GM12878 (cell line): ENCODE results near the gene NR1D1. TPM values are rescaled to one million over a fixed set of nuclear protein-coding genes. Genes with fewer than 3 reads are reported as not detected.

Source experiments
- ATAC-seq: fragments of 200-7000 bp; cut with Tn5 transposase; 3 replicates; pipeline ENCODE4 v1.9.1; 2020; ENCODE audit warnings: mild to moderate bottlenecking, moderate library complexity
- BruUV-seq: library from RNA; stranded (reverse); fragments of 400-500 nt; replicated peaks from 2 replicates; lab custom pipeline; 2021; lab: Mats Ljungman, UMichigan
- CTCF ChIA-PET: fragments of 300-600 bp; sonication (Branson Sonifier 250); formaldehyde crosslinking; extraction: SDS; loops from one replicate; lab custom pipeline; 2021; ENCODE audit warnings: inconsistent platforms; lab: Yijun Ruan, JAX
- POLR2A ChIA-PET: fragments of 350-600 bp; formaldehyde crosslinking; extraction: SDS; loops from one replicate; lab custom pipeline; 2021; ENCODE audit warnings: inconsistent platforms; lab: Charles Lee
- RAD21 ChIA-PET: fragments of 300-600 bp; sonication (Branson Sonifier 250); formaldehyde crosslinking; loops from one replicate; lab custom pipeline; 2023; ENCODE audit warnings: antibody characterized with exemption; ENCODE audit not compliant: unreplicated experiment; lab: Charles Lee
- SMC1A ChIA-PET: fragments of 300-600 bp; sonication (Branson Sonifier 250); formaldehyde crosslinking; loops from one replicate; lab custom pipeline; 2023; ENCODE audit not compliant: unreplicated experiment, uncharacterized antibody; lab: Charles Lee
- DNase-seq: peaks from one replicate; pipeline ENCODE4 v3.0.0-alpha.2; 2011; ENCODE audit warnings: low read depth, low spot score
- FAIRE-seq: peaks from 3 replicates; lab custom pipeline; 2011; peaks lifted over from hg19 to GRCh38; lab: Jason Lieb, UNC
- H2AFZ ChIP-seq: 2 replicates; pipeline ENCODE4 v1.6.0; 2011; ENCODE audit warnings: low read depth, low read length, control low read depth; ENCODE audit not compliant: control insufficient read depth
- H3K27ac ChIP-seq: 2 replicates; pipeline ENCODE4 v1.5.1; 2011; ENCODE audit warnings: control low read depth; ENCODE audit not compliant: control insufficient read depth, insufficient read depth
- H3K27me3 ChIP-seq, 2 experiments: replicated peaks in 1 of 2; 2 replicates each; pipeline versions ENCODE4 v1.6.0 to v1.6.1; 2011; ENCODE audit warnings: low read length in 1 of 2; ENCODE audit not compliant: control insufficient read depth in 2 of 2, insufficient read depth in 2 of 2
- H3K36me3 ChIP-seq, 2 experiments: 2 replicates each; pipeline ENCODE4 v1.5.1; 2011; ENCODE audit warnings: low read length in 1 of 2; ENCODE audit not compliant: control insufficient read depth in 2 of 2, insufficient read depth in 2 of 2
- H3K4me1 ChIP-seq: 2 replicates; pipeline ENCODE4 v1.6.1; 2011; ENCODE audit warnings: mild to moderate bottlenecking, low read length, moderate library complexity, mixed read lengths; ENCODE audit not compliant: control insufficient read depth, insufficient read depth
- H3K4me2 ChIP-seq: 2 replicates; pipeline ENCODE4 v1.6.0; 2011; ENCODE audit warnings: control low read depth; ENCODE audit not compliant: control insufficient read depth, insufficient read depth
- H3K4me3 ChIP-seq: fragments of 200-600 bp; sonication (generic); 2 replicates; pipeline ENCODE4 v1.5.1; 2016
- H3K79me2 ChIP-seq: 2 replicates; pipeline ENCODE4 v1.6.0; 2011; ENCODE audit warnings: low read length; ENCODE audit not compliant: control insufficient read depth, insufficient read depth
- H3K9ac ChIP-seq: 2 replicates; pipeline ENCODE4 v1.8.0; 2011; ENCODE audit warnings: low read length, control low read depth, mixed read lengths; ENCODE audit not compliant: control insufficient read depth, insufficient read depth
- H3K9me3 ChIP-seq: replicated peaks from 3 replicates; pipeline ENCODE4 v1.5.1; 2011; ENCODE audit warnings: mild to moderate bottlenecking, low read length; ENCODE audit not compliant: control insufficient read depth, insufficient read depth
- H4K20me1 ChIP-seq: 2 replicates; pipeline ENCODE4 v1.6.0; 2011; ENCODE audit not compliant: control insufficient read depth, insufficient read depth
- HDAC6 ChIP-seq: fragments of 200-600 bp; sonication (generic); IDR thresholded peaks from one replicate; pipeline ENCODE4 v1.8.0; 2017; ENCODE audit warnings: antibody characterized with exemption; ENCODE audit not compliant: unreplicated experiment
- IRF5 ChIP-seq: fragments of 450-650 bp; IDR thresholded peaks from 2 replicates; pipeline ENCODE4 v1.6.1; 2017; ENCODE audit warnings: borderline replicate concordance
- PAX8 ChIP-seq: fragments of 450-650 bp; IDR thresholded peaks from 2 replicates; pipeline ENCODE4 v1.6.1; 2017; ENCODE audit warnings: mild to moderate bottlenecking, moderate library complexity
- RB1 ChIP-seq: fragments of 450-650 bp; formaldehyde crosslinking; IDR thresholded peaks from 2 replicates; pipeline ENCODE4 v1.6.1; 2017; ENCODE audit warnings: mild to moderate bottlenecking, borderline replicate concordance
- SKIL ChIP-seq: fragments of 450-650 bp; IDR thresholded peaks from 2 replicates; pipeline ENCODE4 v1.6.1; 2017; ENCODE audit warnings: mild to moderate bottlenecking, low read depth, inconsistent platforms; ENCODE audit not compliant: poor library complexity, severe bottlenecking
- SMC3 ChIP-seq: IDR thresholded peaks from 2 replicates; pipeline ENCODE4 v1.6.1; 2011; ENCODE audit warnings: low read length, improper control_type of control experiment, borderline replicate concordance
- TCF12 ChIP-seq: IDR thresholded peaks from 2 replicates; pipeline ENCODE4 v1.6.1; 2011; ENCODE audit warnings: low read depth, mild to moderate bottlenecking, low read length
- YY1 ChIP-seq: IDR thresholded peaks from 2 replicates; pipeline ENCODE4 v1.6.1; 2011; ENCODE audit warnings: low read depth, mild to moderate bottlenecking, low read length
- WGBS: methylation state at CpG from one replicate; pipeline ENCODE4 v1.1.6; 2016; ENCODE audit warnings: low lambda C conversion rate; ENCODE audit not compliant: insufficient replicate concordance, insufficient coverage; ENCODE audit errors: missing lambda C conversion rate; 5-methylcytosine and 5-hydroxymethylcytosine counted together
- in situ Hi-C: fragments of 300-500 bp; cut with MboI; formaldehyde crosslinking; loops from 9 replicates; pipeline ENCODE4 v1.14.3; 2018; ENCODE audit warnings: mixed read lengths
- intact Hi-C: fragments of 100-400 bp; cut with micrococcal nuclease; formaldehyde crosslinking; loops from one replicate; pipeline ENCODE4 v1.14.2; 2022; ENCODE audit not compliant: unreplicated experiment
- polyA plus RNA-seq, 11 experiments: library from polyadenylated mRNA; depleted of rRNA in 4 of 11; unstranded in 6 of 11; stranded (reverse) in 5 of 11; fragments of >200 nt; fragmentation: Nextera tagmentation in 4 of 11; fragmentation: Illumina TruSeq in 1 of 11; extraction: Ambion mirVana in 4 of 11; extraction: Trizol in 1 of 11; gene quantifications; 1 replicate in 1 of 11; 2 replicates in 10 of 11; pipeline versions ENCODE4 v1.2.1 to v1.2.3, GENCODE V29; 2011 to 2016; ENCODE audit warnings: inconsistent platforms in 2 of 11, missing spikeins in 2 of 11, low read depth in 1 of 11
- total RNA-seq, 4 experiments: library from RNA; depleted of rRNA in 3 of 4; stranded (reverse); fragments of >200 nt in 3 of 4; fragmentation: Illumina TruSeq in 1 of 4; extraction: Trizol in 1 of 4; gene quantifications; 2 replicates each; pipeline versions ENCODE4 v1.2.1 to v1.2.3, GENCODE V29; 2013 to 2021

Gene NR1D1
- total and polyA plus RNA-seq, 10 of the 15 experiments (the other 5 are each of a cell fraction or from before 2014, with no cell fraction given) = 0.10 to 3.4 (median 0.94) TPM

- FAIRE-seq (no peak), DNase-seq (no peak)
- Histone ChIP-seq H3K36me3 (peaks cover 0 to under 1% of the 10 kb centered on the region in 2 experiments; a peak in 2 of 4 replicates), H2AFZ (no peak overlapping the region), H4K20me1 (no peaks in the 10 kb centered on the region), H3K9ac (no peak overlapping the region)
- intact Hi-C loops = no loop called here
- in situ Hi-C loops = no loop called here
- no peak for TF ChIP-seq SKIL
- TF ChIP-seq HDAC6 = no peak
- no peak for TF ChIP-seq PAX8
- TF ChIP-seq TCF12 = no peak
- no peak for TF ChIP-seq IRF5
- TF ChIP-seq YY1 = peak; percentile 84
- no peak for TF ChIP-seq SMC3
- no peak for TF ChIP-seq RB1
- TF ChIP-seq, all 136 proteins: peak for 1
- no peaks in the 10 kb centered on the region for H3K4me1 ChIP-seq
- H3K79me2 ChIP-seq = no peaks in the 10 kb centered on the region
- no peaks in the 10 kb centered on the region for H3K27me3 ChIP-seq
- RAD21 ChIA-PET = interaction anchor here (0.7 kb wide), 1 partner anchor 53 kb away, joined by 3 read pairs; no protein-coding TSS in a partner anchor
- no peak overlapping the region for H3K4me2 ChIP-seq
- no TSS peak for BruUV-seq
- SMC1A ChIA-PET = no interaction called here
- no peak for ATAC-seq
- CTCF ChIA-PET = interaction anchor here (0.9 to 1.8 kb wide), 3 partner anchors 15 to 63 kb away, joined by 3 to 4 read pairs (median 3); no protein-coding TSS in a partner anchor
- no peaks in the 10 kb centered on the region for H3K9me3 ChIP-seq
- no peak overlapping the region for H3K27ac ChIP-seq
- no peak overlapping the region for H3K4me3 ChIP-seq
- POLR2A ChIA-PET = no interaction called here
- WGBS = 82% methylated on average over 28 of the region's 28 CpGs
Measured at GRCh38 chr17:40087903-40088718, 12.3 kb downstream of the NR1D1 start.
